Adrenal gland (tissue), 5 donors: ENCODE measurements around the gene SUV39H1.

ENCODE experiments used
- CTCF ChIP-seq, 6 experiments: fragments of 450-650 bp in 4 of 6; fragments of 200-600 bp in 2 of 6; sonication (generic) in 1 of 6; IDR thresholded peaks; 1 replicate in 5 of 6; 2 replicates in 1 of 6; pipeline versions ENCODE4 v1.5.1 to v1.8.0; 2016 to 2021; ENCODE audit warnings: antibody characterized with exemption in 6 of 6, mild to moderate bottlenecking in 2 of 6, moderate library complexity in 1 of 6
- POLR2A ChIP-seq, 2 donors: fragments of 450-650 bp; IDR thresholded peaks; one replicate each; pipeline ENCODE4 v1.6.1; 2017; ENCODE audit warnings: antibody characterized with exemption in 2 of 2, mild to moderate bottlenecking in 2 of 2, moderate library complexity in 1 of 2
- donor health status: DM: no; HTN: no; CAD: no.

DNA sequence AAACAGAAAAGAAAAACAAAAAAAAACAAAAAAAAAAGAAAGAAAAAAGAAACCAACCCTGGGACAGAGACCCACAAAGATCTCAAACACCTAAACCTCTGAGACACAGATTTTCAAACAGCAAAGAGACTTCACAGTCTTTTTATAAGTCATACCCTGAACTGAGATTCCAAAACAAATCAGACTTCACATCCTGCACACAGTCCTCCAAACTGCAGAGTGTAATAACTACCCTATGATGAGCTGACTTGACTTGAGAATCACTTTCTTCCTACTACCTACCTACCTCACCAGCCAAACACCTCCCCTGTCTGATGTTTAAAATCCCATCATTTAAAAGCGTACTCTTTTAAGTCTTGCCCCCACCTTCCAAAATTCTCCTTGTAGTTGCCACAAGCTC lies 39.8 kb downstream of the SUV39H1 start:
- no peak for TF ChIP-seq CTCF (IDR thresholded peaks at IDR 0.05)
- no peak for TF ChIP-seq POLR2A (IDR thresholded peaks at IDR 0.05)
